NCI-H1930 (cell line): Measurements from ENCODE around the gene TPD52L1.
"Not testable (repeated sequence)": the region's sequence is repeated elsewhere in the genome, so short reads cannot be mapped to it uniquely, and the experiment has no call there.

Experiments
- DNase-seq, 2 experiments: peaks; one replicate each; lab custom pipeline; 2025; lab: John Stamatoyannopoulos, UW

Gene TPD52L1

GRCh38 chr6:125140808-125141207 lies 12.8 kb upstream of the TPD52L1 start:
- no peak for DNase-seq

DNA sequence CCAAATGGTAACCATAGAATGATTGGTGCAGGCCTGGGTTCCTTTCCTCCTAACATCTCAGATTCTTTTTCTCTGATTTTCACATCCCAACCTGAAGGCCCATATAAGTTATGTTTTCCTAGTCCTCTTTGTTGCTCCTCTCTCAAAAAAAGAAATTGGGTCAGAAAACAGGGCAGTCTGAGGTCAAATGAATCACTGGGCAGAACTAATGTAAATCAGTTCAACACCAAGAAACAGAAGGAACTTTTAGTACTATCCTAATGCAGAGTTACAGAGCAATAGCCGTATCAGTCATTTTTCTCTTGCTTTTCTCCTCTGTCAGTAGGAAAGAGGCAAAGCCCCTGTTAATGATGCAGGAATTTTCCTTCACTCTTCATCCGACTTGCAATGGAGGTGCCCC lies 11.0 kb upstream of the TPD52L1 start:
- DNase-seq = no peak

GRCh38 chr6:125144822-125145221 lies 8.8 kb upstream of the TPD52L1 start:
- no peak for DNase-seq

DNA sequence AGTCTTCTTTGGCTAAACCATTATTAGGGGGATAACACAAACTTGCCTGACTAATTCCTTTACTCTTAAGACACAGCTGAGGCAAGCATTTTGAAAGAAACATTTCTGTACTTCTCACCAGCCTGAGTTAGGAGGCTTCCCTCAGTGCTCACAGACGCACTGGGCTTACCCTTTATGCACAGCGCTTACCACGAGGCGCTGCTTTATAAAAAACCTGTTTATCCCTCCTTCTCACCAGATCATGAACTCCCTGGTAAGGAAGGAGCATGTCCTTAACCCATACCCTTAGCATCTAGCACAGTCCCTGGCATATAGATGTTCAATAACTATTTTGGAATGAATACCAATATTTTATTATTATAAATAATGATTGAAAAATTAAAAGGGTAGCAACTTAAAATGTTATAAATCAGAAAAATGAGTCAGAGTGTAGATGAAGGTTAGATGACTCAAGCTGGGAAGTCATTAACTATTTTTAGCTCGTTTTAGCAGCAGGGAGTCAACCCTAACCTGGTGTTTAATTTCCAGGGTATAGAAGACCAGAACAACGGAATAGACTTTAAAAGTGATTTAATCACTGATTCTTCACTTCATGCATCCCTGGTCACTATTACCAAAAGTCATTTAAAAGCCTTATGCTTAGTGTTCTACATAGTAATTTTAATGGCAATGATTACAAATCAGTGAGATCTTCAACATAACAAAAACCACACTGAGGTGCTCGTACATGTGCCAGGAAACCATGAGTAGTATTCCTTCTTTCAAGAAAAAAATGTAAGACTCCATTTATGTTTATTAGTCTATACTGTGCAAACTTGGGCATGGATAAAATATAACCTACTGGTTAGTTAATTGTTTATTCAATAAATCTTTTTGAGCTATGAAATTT lies 4.1 kb upstream of the TPD52L1 start:
- no peak for DNase-seq

GRCh38 chr6:125151700-125152099 lies 1.9 kb upstream of the TPD52L1 start:
- DNase-seq = no peak

DNA sequence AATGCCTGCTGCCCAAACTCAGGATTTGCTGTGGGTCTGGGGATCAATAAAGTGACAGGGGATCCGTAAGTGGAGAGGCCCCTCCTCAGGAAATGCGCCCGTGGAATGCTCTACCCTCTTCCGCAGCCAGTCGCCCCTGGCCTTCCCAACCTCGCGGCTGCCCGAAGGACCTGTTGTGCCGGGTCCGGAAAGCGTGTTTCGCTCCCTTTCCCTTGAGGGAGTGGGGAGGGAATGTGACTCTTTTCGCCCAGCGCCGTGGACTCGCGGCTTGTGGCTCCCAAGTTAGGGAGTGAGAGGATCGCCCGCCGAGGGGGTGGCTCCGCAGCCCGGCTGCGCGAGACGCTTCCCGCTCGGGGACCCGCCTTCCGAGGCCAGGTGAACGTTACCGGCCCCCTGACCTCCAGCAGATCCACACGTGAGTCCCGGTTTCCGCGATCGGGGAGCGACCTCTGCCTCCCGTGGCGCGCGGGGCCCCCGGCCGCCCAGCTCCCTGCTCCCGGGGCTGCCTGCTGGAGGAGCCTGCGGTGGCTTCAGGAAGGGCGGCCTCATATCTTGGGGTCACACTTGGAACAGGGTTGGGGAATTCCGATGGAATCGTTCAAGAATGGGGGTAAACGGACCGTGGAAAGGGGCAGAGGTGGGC lies 666 bp downstream of the TPD52L1 start:
- DNase-seq = no peak

DNA sequence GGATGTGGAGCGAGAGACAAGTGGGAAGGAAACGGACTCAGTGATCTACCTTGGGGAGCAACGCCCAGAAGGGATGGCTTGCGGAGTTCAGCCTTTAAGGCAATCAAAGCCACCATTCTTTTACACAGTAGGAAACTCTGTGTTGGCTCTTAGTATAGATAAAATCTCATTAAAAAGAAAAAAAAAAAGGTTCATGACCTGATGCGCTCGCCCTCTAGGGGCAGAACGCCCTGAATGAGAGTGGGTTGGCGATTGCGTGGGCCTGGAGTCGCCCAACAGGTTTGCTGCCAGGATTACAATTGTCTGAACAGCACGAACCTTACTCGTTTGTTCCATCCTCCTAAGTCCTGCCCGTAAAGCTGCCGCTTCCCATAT lies 1.2 kb downstream of the TPD52L1 start:
- no peak for DNase-seq

- DNase-seq = no peak
Measured at GRCh38 chr6:125155344-125155743, 1.8 kb downstream of the TPD52L1 start.

GRCh38 chr6:125156496-125156895 lies 2.9 kb downstream of the TPD52L1 start:
- no peak for DNase-seq

GRCh38 chr6:125157280-125157679 lies 3.7 kb downstream of the TPD52L1 start:
- DNase-seq = no peak

DNA sequence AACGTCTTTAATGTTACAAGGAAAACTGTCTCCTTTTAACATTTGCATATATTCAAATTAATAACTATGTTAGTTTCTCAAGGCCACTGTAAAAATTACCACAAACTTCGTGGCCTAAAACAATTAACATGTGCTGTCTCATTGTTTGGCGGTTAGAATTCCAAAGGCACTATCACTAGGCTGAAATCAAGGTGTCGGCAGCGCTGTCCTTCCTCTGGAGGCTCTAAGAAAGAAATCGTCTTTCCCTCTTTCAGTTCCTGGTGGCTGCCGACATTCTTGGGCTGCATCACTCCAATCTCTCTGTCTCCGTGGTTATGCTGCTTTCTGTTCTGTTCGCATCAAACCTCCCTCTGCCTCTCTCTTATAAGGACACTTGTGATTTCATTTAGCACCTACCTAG lies 4.2 kb downstream of the TPD52L1 start:
- no peak for DNase-seq

- not testable (repeated sequence) for DNase-seq
Measured at GRCh38 chr6:125163339-125163738, 9.8 kb downstream of the TPD52L1 start.

DNA sequence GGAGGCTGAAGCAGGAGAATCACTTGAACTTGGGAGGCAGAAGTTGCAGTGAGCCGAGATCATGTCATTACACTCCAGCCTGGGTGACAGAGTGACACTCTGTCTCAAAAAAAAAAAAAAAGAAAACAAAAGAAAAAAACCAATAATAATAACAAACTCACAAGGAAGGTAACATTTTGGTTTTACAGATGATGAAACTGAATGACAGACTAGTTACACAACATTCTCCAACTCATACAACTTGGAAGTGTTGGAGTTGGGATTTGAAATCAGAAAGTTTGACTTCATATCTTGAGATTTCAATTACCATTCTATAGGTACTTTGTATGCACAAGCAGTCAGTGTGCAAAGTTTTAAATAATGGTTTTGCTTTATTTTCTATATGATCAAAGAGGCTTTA lies 10.2 kb downstream of the TPD52L1 start:
- no peak for DNase-seq

DNA sequence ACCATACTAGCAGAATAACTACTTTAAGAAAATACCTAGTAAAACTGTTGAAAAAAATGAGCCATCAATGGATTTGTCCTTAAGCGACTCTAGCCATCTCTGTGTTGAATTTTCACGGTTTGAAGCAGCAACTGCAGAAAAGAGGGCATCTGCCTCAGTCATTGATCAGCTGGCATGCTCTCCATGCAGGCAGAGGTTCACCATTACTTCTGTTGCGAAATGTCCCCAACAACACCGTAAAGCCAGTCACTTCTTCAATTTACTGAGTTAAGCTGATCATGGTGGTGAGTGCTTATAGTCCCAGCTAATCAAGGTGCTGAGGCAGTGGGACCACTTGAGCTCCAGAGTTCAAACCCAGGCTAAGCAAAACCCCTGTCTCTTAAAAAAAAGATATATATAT lies 11.1 kb downstream of the TPD52L1 start:
- no peak for DNase-seq

- no peak for DNase-seq
Measured at GRCh38 chr6:125165256-125165655, 11.7 kb downstream of the TPD52L1 start.

DNA sequence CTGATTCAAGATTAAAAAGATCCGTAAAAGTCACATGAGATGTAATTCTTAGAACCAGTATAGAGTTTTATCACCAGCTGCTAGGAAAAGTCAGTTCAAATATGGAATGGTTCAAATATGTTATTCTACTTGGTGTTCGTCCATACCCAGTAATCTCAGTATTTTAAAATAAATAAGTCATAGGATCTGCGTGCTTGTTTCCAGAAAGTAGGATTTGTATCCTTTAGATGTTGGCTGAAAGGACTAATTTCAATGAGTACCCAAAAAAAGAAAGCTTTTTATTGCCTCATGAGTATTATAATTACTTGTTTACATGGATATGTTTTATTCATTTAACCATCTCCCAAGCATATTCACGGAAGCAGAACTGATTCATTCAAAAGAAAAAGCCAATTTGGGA lies 12.2 kb downstream of the TPD52L1 start:
- no peak for DNase-seq

DNA sequence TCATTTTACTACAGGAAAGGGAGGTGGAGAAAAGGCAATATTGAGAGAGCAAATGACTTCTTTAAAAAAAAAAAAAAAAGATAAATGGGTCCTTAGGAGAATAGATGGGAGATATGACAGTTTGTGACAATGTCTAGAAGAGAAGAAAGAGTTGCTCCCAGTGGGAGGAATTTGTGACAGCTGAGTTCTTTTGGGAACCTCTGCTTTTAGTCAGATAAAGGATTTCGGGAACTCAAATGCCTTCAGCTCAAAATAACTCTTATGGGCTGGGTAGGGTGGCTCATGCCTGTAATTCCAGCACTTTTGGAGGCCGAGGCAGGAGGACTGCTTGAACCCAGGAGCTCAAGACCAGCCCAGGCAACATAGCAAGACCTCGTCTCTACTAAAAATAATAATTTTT lies 13.1 kb downstream of the TPD52L1 start:
- no peak for DNase-seq

- no peak for DNase-seq
Measured at GRCh38 chr6:125167579-125167978, 14.0 kb downstream of the TPD52L1 start.

DNA sequence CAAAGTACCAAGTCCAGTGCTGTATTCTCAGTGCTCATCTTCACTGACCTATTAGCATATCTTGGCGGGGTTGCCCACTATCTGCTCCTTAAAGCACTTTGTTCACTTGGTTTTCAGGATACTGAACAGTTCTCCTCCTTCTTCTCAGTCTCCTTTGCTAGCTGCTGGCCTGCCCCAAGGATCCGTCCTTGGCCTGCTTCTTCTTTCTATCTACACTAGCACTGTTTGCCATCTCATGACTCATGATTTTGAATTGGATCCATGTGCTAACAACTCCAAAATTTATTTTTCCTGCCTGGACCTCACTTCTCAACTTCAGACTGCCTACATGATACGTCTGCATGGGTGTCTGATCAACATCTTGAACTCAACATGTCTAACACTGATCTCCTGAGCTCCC lies 15.5 kb downstream of the TPD52L1 start:
- no peak for DNase-seq

DNA sequence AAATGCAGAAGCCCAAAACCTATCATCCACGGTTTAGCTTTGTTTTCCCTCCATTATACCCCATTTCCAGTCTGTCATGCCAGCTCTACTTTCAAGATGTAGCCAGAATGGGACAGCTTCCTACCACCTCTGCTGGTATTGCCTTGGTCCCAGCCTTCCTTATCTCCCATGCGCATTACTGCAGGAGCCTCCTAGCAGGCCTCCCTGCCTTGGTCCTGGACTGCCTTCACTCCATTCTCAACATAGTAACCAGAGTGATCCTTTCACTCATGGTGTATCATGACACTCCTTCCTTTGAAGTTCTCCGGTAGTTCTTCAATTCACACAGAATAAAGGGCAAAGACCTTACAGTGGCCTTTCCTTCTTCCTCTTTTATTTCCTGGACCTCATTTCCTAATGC lies 15.9 kb downstream of the TPD52L1 start:
- no peak for DNase-seq

DNA sequence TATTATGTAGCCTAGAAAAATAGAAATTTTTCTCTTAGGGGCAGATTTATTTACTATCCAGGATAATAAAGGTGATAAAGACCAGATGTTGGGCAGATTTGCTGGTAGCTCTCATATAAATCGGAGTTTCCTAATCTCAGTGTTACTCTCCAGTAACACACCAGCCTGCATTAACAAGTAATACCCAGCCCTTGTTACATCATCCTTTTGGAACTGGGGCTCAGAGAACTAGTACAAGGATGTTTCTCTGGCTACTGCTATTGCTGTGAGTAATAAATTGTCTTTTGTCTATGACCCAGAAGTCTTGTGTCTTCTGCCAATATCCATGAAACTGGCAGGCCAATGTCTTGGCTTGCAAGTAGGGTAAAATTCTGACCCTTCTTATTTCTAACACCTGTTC lies 16.8 kb downstream of the TPD52L1 start:
- DNase-seq = no peak

DNA sequence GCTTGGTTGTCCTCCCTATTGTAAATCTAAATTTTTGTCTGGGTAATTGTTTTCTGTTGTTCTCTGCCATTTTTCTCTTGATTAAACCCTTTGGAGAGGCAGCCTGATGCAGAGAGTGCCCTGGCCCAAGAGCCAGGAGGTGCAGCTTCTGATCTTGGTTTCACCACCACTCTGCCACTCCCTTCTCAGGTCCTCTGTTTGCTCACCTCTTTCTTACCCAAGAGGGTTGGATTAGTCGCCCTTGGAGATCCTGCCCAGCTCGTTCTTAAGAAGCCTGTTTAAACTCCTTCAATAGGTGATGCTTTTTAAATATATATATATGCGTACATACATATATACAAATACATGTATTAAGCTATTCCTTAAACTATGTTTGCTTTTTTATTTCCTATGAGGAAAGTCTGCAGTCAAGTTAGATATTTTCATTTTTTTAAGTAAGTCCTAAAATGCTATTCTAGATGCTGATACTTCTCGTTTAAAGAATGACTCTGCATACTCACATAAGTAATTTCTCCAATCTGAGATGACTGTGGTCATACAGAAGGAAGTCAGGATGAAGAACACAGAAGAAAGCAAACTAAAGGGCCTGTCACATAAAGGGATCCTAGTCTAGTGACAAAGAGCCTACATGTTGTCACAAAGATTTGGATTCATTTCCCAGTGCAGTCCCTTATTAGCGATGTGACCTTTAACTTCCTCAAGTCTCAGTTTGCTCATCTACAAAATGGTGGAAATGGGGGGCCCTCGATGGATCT lies 19.9 kb downstream of the TPD52L1 start:
- DNase-seq = no peak

- DNase-seq = no peak
Measured at GRCh38 chr6:125174626-125175025, 21.1 kb downstream of the TPD52L1 start.
